Retinal pigment epithelial cell (primary cell): ENCODE measurements around the gene SUSD1.

Experiments
- DNase-seq: peaks from one replicate; pipeline ENCODE4 v3.0.0-alpha.2; 2010; ENCODE audit warnings: low read depth
- H3K4me3 ChIP-seq: 2 replicates; pipeline ENCODE4 v1.5.1; 2011; ENCODE audit warnings: mild to moderate bottlenecking, low read length, control low read depth, moderate library complexity
- TF ChIP-seq, protein P1 (sequence below): conservative IDR thresholded peaks from 2 replicates; pipeline ENCODE4 v1.5.1; 2011; ENCODE audit warnings: low read depth, low read length, control low read depth, inconsistent platforms

Gene SUSD1

DNA sequence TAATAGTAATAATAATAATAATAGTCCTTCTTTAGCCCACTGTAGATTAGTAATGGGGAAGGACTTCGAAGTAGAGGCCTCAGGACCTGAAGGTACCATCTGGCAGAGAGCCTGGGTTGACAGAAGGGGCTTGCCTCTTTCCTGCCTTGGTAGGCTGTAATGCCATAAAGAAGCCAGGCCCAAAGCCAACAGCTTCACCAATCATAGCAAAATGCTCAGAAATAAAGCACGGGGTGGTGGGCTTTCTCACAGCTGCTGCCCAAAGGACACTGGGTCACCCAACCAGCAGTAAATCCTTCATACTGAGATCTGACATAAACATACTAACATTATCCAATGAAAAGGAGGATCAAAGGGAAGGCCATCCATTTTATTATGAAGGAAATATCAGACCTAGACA, 70.7 kb downstream of the SUSD1 start:
- TF ChIP-seq, protein P1, sequence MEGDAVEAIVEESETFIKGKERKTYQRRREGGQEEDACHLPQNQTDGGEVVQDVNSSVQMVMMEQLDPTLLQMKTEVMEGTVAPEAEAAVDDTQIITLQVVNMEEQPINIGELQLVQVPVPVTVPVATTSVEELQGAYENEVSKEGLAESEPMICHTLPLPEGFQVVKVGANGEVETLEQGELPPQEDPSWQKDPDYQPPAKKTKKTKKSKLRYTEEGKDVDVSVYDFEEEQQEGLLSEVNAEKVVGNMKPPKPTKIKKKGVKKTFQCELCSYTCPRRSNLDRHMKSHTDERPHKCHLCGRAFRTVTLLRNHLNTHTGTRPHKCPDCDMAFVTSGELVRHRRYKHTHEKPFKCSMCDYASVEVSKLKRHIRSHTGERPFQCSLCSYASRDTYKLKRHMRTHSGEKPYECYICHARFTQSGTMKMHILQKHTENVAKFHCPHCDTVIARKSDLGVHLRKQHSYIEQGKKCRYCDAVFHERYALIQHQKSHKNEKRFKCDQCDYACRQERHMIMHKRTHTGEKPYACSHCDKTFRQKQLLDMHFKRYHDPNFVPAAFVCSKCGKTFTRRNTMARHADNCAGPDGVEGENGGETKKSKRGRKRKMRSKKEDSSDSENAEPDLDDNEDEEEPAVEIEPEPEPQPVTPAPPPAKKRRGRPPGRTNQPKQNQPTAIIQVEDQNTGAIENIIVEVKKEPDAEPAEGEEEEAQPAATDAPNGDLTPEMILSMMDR, result no peak
- H3K4me3 ChIP-seq, result no peak overlapping the region
- DNase-seq, result no peak

DNA sequence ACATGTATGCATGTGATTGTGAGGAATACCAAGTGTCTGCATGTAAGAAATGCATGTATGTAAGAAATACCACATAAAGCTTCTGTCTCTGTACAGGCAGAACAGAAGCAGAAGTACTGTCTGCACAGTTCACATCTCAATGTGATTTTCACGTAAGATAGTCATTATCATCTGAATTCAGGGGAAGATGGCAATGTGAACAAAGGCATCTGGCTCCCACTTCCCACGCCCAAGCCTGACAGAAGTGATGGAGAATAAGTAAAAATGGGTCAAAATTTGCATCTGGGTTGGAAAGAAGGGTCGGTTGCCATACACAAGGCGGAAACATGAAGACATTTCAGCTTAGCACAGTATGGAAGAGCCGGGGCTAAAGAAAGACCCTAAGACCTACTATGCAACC, 71.7 kb downstream of the SUSD1 start:
- no peak for DNase-seq
- TF ChIP-seq, protein P1, result no peak
- H3K4me3 ChIP-seq, result no peak overlapping the region

DNA sequence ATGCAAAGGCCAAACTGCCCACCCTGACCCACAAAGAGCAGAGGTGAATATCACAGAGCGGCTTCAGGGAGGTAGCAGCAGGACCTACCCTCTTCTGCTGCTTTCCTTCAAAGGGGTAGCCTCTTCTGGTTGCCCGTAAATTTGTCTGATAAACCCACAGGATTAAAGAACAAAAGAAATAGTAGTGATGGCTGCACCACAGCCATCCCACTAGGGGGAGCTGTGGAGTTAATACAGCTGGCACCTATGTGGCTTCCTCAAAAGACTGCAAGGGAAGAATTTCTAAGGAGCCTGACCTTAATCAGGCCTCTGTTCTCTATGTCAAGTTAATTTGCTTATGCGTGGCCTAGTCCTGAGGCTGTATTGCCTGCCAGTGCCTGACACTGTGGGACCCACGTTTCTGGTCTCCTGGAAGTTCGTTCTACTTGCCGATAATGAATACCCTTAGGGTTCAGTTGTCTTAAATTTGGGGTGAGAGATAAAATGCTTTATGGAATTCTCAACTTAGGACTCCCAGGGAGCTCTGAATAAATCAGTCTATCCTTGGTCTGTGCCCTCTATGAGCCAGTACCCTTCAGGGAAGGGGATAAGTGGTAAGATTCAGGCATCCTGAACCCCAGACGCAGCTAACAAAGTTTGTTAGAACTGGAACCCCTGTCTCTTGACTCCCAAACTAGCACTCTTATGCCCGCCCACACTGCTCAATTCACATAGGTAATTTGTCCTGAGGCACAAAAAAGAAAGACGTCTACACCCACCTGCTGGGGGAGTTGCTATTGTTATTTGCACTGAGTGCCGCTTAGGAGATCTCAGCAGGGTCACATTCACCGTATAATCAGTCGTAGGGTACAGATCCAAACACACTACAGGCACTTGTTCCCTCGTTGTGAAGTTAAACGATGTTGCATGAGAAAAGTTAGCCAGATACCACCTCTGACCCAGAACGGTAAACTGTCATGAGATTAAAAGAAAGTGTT, 77.1 kb downstream of the SUSD1 start:
- TF ChIP-seq, protein P1, result peak; percentile 94

DNA sequence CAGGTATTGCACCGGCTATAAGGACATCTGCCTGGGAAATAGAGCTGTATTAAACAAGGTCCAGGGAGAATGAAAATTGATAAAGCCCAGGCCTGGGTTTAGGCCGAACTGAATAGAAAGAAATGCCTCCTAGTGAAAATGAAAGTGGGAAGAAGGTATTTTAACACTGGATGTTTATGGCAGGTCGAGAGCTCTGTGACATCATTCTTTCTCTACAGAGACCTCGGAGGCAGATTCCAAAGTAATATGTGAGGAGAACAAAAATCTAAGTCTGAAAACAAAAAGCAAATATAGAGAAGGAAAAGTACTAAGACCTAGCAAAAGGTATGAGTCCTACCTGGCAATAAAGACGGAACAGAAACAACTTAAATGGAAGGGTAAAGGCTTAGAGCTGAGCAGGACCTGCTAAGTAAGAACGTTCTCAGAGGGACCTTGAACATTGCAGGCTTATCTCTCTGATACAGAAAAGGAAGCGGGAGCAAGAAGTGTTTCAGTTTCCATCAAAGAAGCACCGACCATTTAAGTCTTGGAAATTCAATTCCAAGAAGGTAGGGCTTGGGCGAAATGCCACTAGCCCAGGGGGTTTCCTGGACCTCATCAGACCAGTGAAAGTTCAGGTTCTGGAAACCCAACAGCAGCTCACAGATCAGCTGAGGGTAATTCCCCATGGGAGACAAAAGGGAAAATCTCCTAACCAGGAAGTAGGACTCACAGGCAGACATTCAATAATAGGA, 80.0 kb downstream of the SUSD1 start:
- DNase-seq, result no peak
- no peak overlapping the region for H3K4me3 ChIP-seq
- TF ChIP-seq, protein P1, result no peak

More for the DNA sequence above, 77.1 kb downstream of the SUSD1 start:
- H3K4me3 ChIP-seq, result no peak overlapping the region
- DNase-seq, result peak; percentile 53

DNA sequence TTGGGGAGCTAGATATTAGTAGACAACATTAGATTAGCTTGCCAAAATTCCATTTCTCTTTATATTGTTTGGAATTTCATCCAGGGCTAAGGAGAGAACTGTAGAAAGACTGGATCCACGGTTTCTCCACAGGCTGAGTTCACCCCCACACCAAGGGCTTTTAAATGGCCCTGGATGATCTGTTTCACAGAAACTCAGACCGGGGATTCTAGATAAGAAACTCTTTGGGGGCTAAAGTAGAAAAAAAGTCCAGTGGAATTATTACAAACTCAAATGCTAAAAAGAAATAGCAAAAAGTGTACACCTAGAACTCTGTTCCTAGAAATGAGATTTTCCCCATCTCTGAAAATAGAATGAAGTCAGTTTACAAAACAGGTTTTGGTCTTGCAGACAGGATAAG, 80.9 kb downstream of the SUSD1 start:
- DNase-seq, result no peak
- TF ChIP-seq, protein P1, result no peak
- H3K4me3 ChIP-seq, result no peak overlapping the region

DNA sequence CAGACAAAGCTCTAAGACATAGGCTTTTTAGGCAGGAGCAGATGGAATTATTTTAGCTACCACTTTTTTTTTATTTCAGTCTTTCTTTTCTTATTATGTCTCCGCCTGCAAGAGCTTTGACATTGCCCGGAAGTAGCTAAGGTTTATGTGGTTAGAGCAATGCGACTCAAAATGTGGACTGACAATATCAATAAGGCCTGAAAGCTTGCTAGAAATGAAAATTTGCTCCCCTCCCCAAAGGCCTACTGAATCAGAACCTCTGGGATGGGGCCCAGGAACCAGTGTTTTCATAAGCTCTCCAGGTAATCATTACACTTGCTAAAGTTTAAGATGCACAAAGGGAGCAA, 81.3 kb downstream of the SUSD1 start:
- H3K4me3 ChIP-seq, result no peak overlapping the region
- no peak for DNase-seq
- TF ChIP-seq, protein P1, result no peak
